HCT116 (cell line): ENCODE results near the gene PDLIM7. TPM values are rescaled to one million over a fixed set of nuclear protein-coding genes. Genes with fewer than 3 reads are reported as not detected.

ENCODE experiments used
- ATAC-seq: fragments of 200-7000 bp; cut with Tn5 transposase; 2 replicates; pipeline ENCODE4 v1.9.1; 2020; ENCODE audit warnings: mild to moderate bottlenecking, moderate library complexity
- BruUV-seq: library from RNA; stranded (reverse); fragments of 400-500 nt; replicated peaks from 2 replicates; lab custom pipeline; 2021; lab: Mats Ljungman, UMichigan
- CTCF ChIA-PET: fragments of 300-600 bp; sonication (Branson Sonifier 250); formaldehyde crosslinking; loops from one replicate; lab custom pipeline; 2021; ENCODE audit warnings: antibody characterized with exemption; lab: Charles Lee
- POLR2A ChIA-PET: fragments of 300-600, 350-600 bp; sonication (Branson Sonifier 250); formaldehyde crosslinking; loops from one replicate; lab custom pipeline; 2021; ENCODE audit warnings: antibody characterized with exemption; lab: Charles Lee
- RAD21 ChIA-PET, 2 experiments: fragments of 300-600 bp; sonication (Branson Sonifier 250); formaldehyde crosslinking; loops; one replicate each; lab custom pipeline; 2023; ENCODE audit warnings: low total read pairs in 2 of 2; ENCODE audit not compliant: uncharacterized antibody in 2 of 2, unreplicated experiment in 2 of 2, low non-redundant PET in 1 of 2; lab: Charles Lee
- DNase-seq: peaks from one replicate; pipeline ENCODE4 v3.0.0-alpha.2; 2010; ENCODE audit warnings: low read depth, low spot score
- H2AFZ ChIP-seq: fragments of 200-600 bp; shearing (Covaris generic), sonication (generic); 2 replicates; pipeline ENCODE4 v1.6.1; 2017; ENCODE audit warnings: low read depth, mixed run types, mixed read lengths, antibody characterized with exemption, low read length; ENCODE audit not compliant: poor library complexity, severe bottlenecking
- H3K27ac ChIP-seq: 2 replicates; pipeline ENCODE4 v1.5.1; 2012; ENCODE audit warnings: low read depth, low read length
- H3K27me3 ChIP-seq: fragments of 200-600 bp; sonication (generic); 2 replicates; pipeline ENCODE4 v1.6.1; 2016; ENCODE audit warnings: mixed run types, low read length, mixed read lengths; ENCODE audit not compliant: insufficient read depth
- H3K36me3 ChIP-seq, 2 experiments: fragments of 200-500 bp in 1 of 2; fragments of 200-600 bp in 1 of 2; sonication (Bioruptor generic) in 1 of 2; sonication (generic) in 1 of 2; 2 replicates each; pipeline versions ENCODE4 v1.5.1 to v1.6.1; 2014 to 2016; ENCODE audit warnings: low read length in 2 of 2, inconsistent platforms in 1 of 2, mixed read lengths in 1 of 2, mixed run types in 1 of 2; ENCODE audit not compliant: insufficient read depth in 2 of 2, control insufficient read depth in 1 of 2
- H3K4me1 ChIP-seq, 2 experiments: fragments of 200-600 bp in 1 of 2; sonication (generic) in 1 of 2; 2 replicates each; pipeline versions ENCODE4 v1.5.1 to v1.6.1; 2012 to 2017; ENCODE audit warnings: low read length in 2 of 2, inconsistent platforms in 1 of 2, mild to moderate bottlenecking in 1 of 2, mixed read lengths in 1 of 2, mixed run types in 1 of 2, moderate library complexity in 1 of 2; ENCODE audit not compliant: insufficient read depth in 2 of 2, control insufficient read depth in 1 of 2
- H3K4me2 ChIP-seq: fragments of 200-600 bp; sonication (generic); 2 replicates; pipeline ENCODE4 v1.6.1; 2017; ENCODE audit warnings: mixed run types, low read length, mixed read lengths
- H3K4me3 ChIP-seq, 2 experiments: fragments of 200-600 bp in 1 of 2; sonication (generic) in 1 of 2; replicated peaks in 1 of 2; 2 replicates each; pipeline ENCODE4 v1.5.1; 2011 to 2016; ENCODE audit warnings: low read length in 2 of 2, control low read depth in 1 of 2, low read depth in 1 of 2, mild to moderate bottlenecking in 1 of 2, mixed read lengths in 1 of 2, mixed run types in 1 of 2
- H3K79me2 ChIP-seq: fragments of 200-600 bp; sonication (generic); 2 replicates; pipeline ENCODE4 v1.6.1; 2017; ENCODE audit warnings: mild to moderate bottlenecking, mixed run types, low read length, moderate library complexity, mixed read lengths; ENCODE audit not compliant: insufficient read depth
- H3K9ac ChIP-seq: fragments of 200-600 bp; sonication (generic); 2 replicates; pipeline ENCODE4 v1.6.1; 2016; ENCODE audit warnings: low read length, mixed read lengths
- H3K9me2 ChIP-seq: fragments of 200-600 bp; sonication (generic), shearing (Covaris generic); 2 replicates; pipeline ENCODE4 v1.6.1; 2017; ENCODE audit warnings: mixed run types, mild to moderate bottlenecking, moderate library complexity; ENCODE audit not compliant: insufficient read depth
- H3K9me3 ChIP-seq, 2 experiments: fragments of 200-500 bp in 1 of 2; fragments of 200-600 bp in 1 of 2; sonication (Bioruptor generic) in 1 of 2; sonication (generic) in 1 of 2; 2 replicates each; pipeline ENCODE4 v1.6.1; 2014 to 2017; ENCODE audit warnings: low read length in 2 of 2, mixed read lengths in 2 of 2, inconsistent platforms in 1 of 2, low read depth in 1 of 2, mild to moderate bottlenecking in 1 of 2, mixed run types in 1 of 2, moderate library complexity in 1 of 2; ENCODE audit not compliant: control insufficient read depth in 1 of 2, insufficient read depth in 1 of 2
- H4K20me1 ChIP-seq: fragments of 200-600 bp; sonication (generic), shearing (Covaris generic); 2 replicates; pipeline ENCODE4 v1.6.1; 2017; ENCODE audit warnings: mixed run types, mild to moderate bottlenecking, moderate library complexity; ENCODE audit not compliant: insufficient read depth
- POLR2AphosphoS5 ChIP-seq: IDR thresholded peaks from 2 replicates; pipeline ENCODE4 v1.6.1; 2011; ENCODE audit warnings: mild to moderate bottlenecking, low read depth, low read length, moderate library complexity
- intact Hi-C: fragments of 100-400 bp; cut with micrococcal nuclease; formaldehyde crosslinking; loops from 2 replicates; pipeline ENCODE4 v1.10.0; 2022
- total RNA-seq: library from RNA; stranded (reverse); gene quantifications from one replicate; pipeline ENCODE4 v1.2.1, GENCODE V29; 2021; ENCODE audit not compliant: unreplicated experiment
- TF ChIP-seq, protein P1 (sequence below), 3 experiments: fragments of 200-600 bp in 1 of 3; sonication (generic) in 1 of 3; IDR thresholded peaks in 2 of 3; conservative IDR thresholded peaks in 1 of 3; 2 replicates each; pipeline ENCODE4 v1.5.1; 2012 to 2017; ENCODE audit warnings: low read depth in 2 of 3, low read length in 2 of 3, antibody characterized with exemption in 1 of 3, borderline replicate concordance in 1 of 3, control low read depth in 1 of 3, mild to moderate bottlenecking in 1 of 3, mixed read lengths in 1 of 3, mixed run types in 1 of 3, moderate library complexity in 1 of 3; ENCODE audit not compliant: insufficient read depth in 1 of 3

Gene PDLIM7
- total RNA-seq, 1 experiment from 2014 or later = 153 TPM

DNA sequence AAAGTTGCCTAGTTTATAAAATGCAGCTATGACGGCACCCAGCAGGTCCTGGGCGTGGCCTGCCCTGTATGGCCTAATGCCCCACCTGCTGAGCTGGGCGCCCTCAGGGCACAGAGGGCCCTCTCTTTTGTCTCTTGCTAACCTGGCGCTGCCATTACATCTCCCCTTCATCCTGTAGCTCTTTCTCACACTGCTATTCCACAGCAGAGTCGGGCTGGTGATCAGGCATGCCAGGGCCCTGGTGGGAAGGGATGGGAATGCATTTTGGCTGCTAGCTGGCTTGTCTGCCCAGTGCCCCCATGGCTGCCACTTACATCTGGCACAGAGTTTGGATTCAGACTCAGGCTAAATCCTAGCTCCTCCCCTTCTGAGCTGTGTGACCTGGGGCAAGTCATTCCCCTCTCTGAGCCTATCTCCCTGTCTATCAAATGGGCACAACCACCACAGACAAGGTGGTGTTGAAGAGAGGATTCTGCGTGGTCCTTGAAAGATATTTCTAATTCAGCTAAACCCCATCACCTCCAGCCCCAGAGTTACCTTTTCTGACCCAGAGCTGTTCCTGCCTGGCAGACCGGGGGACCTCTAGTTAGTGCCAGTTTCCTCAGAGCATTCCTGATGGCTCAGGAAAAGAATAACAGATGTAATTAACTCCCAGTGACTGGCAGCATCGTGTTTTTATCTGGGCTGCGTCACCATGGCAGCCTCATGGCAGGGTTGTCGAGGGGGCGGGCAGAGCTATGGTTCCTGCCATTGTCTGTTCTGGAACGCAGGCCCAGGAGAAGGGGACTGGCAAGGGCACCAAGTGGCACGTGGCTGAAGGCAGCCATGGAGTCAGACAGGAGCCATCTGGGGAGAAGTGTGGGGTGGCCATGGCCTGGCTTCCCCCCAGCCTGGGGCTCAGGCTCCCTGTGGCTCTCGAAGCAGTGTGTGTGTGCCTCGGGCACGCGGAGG lies 44.4 kb downstream of the PDLIM7 start:
- CTCF ChIA-PET = interaction anchor here (1.9 to 6.8 kb wide), 4 partner anchors 27 to 143 kb away, joined by 5 to 85 read pairs (median 18); partner anchors contain the start of genes GRK6 and PFN3
- Histone ChIP-seq H3K4me1 (peaks cover 27 to 75% of the 10 kb centered on the region in 2 experiments), H3K9me2 (no peaks in the 10 kb centered on the region), H3K9ac (peak overlapping the region; percentile 92; the same call in 1 of the 2 replicates), H3K79me2 (peaks cover 35% of the 10 kb centered on the region), H4K20me1 (no peaks in the 10 kb centered on the region), H3K9me3 (no peaks in the 10 kb centered on the region), H3K4me3 (no peak overlapping the region), H3K27ac (peak overlapping the region; percentile 2; the same call in 1 of the 2 replicates), H3K4me2 (peak overlapping the region; percentile 96), H2AFZ (no peak overlapping the region), H3K27me3 (no peaks in the 10 kb centered on the region), H3K36me3 (peaks cover 0 to 1% of the 10 kb centered on the region in 2 experiments; a peak in 1 of 4 replicates)
- RAD21 ChIA-PET = interaction anchor here in 1 of 2 experiments (1.5 kb wide), 1 partner anchor 62 kb away, joined by 6 read pairs; no protein-coding TSS in a partner anchor
- intact Hi-C loops = no loop called here
- no peak for ATAC-seq
- POLR2A ChIA-PET = interaction anchor here (0.6 to 1.0 kb wide), 4 partner anchors 26 to 54 kb away, joined by 3 to 5 read pairs (median 4); partner anchors contain the start of gene GRK6
- no TSS peak for BruUV-seq
- DNase-seq = no peak
- TF ChIP-seq, protein P1, sequence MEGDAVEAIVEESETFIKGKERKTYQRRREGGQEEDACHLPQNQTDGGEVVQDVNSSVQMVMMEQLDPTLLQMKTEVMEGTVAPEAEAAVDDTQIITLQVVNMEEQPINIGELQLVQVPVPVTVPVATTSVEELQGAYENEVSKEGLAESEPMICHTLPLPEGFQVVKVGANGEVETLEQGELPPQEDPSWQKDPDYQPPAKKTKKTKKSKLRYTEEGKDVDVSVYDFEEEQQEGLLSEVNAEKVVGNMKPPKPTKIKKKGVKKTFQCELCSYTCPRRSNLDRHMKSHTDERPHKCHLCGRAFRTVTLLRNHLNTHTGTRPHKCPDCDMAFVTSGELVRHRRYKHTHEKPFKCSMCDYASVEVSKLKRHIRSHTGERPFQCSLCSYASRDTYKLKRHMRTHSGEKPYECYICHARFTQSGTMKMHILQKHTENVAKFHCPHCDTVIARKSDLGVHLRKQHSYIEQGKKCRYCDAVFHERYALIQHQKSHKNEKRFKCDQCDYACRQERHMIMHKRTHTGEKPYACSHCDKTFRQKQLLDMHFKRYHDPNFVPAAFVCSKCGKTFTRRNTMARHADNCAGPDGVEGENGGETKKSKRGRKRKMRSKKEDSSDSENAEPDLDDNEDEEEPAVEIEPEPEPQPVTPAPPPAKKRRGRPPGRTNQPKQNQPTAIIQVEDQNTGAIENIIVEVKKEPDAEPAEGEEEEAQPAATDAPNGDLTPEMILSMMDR (IDR thresholded peaks at IDR 0.05 in 2 of 3, conservative IDR thresholded peaks at IDR 0.05 in 1 of 3; ENCODE audit: borderline replicate concordance in 1 of 3, insufficient read depth in 1 of 3, low read depth in 2 of 3, low read length in 2 of 3) = peak in 1 of 3 experiments; percentile 23; a peak in 1 of 6 replicates
- no peak; the same call in 1 of the 2 replicates for TF ChIP-seq POLR2AphosphoS5
